GM13977 (cell line): Measurements from ENCODE around the gene GSK3A.

ENCODE experiments used
- DNase-seq: peaks from one replicate; pipeline ENCODE4 v3.0.0; 2012; ENCODE audit warnings: low spot score
- CTCF ChIP-seq: IDR thresholded peaks from 2 replicates; pipeline ENCODE4 v1.5.1; 2012; ENCODE audit warnings: mild to moderate bottlenecking, control low read depth; ENCODE audit not compliant: insufficient read depth; ENCODE audit errors: extremely low read depth, missing control alignments
- in situ Hi-C: fragments of 300-500 bp; cut with MboI; formaldehyde crosslinking; loops from one replicate; pipeline ENCODE4 v1.12.0; 2022; ENCODE audit warnings: low sequenced_read_pairs, low pct_unique_long_range_greater_than_20kb, mixed read lengths, inconsistent platforms; ENCODE audit not compliant: unreplicated experiment

The GSK3A gene

GRCh38 chr19:42232435-42232834 is 10.0 kb downstream of the GSK3A start:
- no peak for DNase-seq
- in situ Hi-C loops: no loop called here
- no peak for TF ChIP-seq CTCF

GRCh38 chr19:42230571-42230970 is 11.8 kb downstream of the GSK3A start:
- in situ Hi-C loops: no loop called here
- no peak for TF ChIP-seq CTCF
- no peak for DNase-seq

- DNase-seq: no peak
- no peak for TF ChIP-seq CTCF
Measured at GRCh38 chr19:42229855-42230351, 12.5 kb downstream of the GSK3A start.

GRCh38 chr19:42229301-42229854 is 13.0 kb downstream of the GSK3A start:
- in situ Hi-C loops: no loop called here
- no peak for DNase-seq
- TF ChIP-seq CTCF: no peak

More at GRCh38 chr19:42229855-42230351, 12.5 kb downstream of the GSK3A start:
- in situ Hi-C loops: no loop called here

- TF ChIP-seq CTCF: no peak
- DNase-seq: no peak
- in situ Hi-C loops: no loop called here
Measured at GRCh38 chr19:42228641-42229040, 13.8 kb downstream of the GSK3A start.

GRCh38 chr19:42226886-42227285 is 15.5 kb downstream of the GSK3A start:
- no peak for TF ChIP-seq CTCF
- DNase-seq: no peak
- in situ Hi-C loops: no loop called here
